Lower leg skin (tissue), 4 donors: ENCODE measurements around the gene TYW1B. TPM values are rescaled to one million over a fixed set of nuclear protein-coding genes. Genes with fewer than 3 reads are reported as not detected.
A peak's percentile ranks its signal among the peaks of the same experiment; 100 is the strongest.
"Not testable (repeated sequence)": the region's sequence is repeated elsewhere in the genome, so short reads cannot be mapped to it uniquely, and the experiment has no call there.

Experiments used
- DNase-seq, 2 donors: peaks; one replicate each; pipeline ENCODE4 v3.0.0-alpha.2; 2019; ENCODE audit warnings: low spot score in 2 of 2
- H3K4me3 ChIP-seq: fragments of 200-600 bp; sonication (generic); 2 replicates; pipeline ENCODE4 v1.5.1; 2017; ENCODE audit warnings: mild to moderate bottlenecking, low read depth; ENCODE audit not compliant: poor library complexity, severe bottlenecking
- POLR2A ChIP-seq, 2 donors: fragments of 450-650 bp; IDR thresholded peaks; one replicate each; pipeline ENCODE4 v1.6.1; 2016 to 2017; ENCODE audit warnings: antibody characterized with exemption in 2 of 2, mild to moderate bottlenecking in 1 of 2, moderate library complexity in 1 of 2
- WGBS, 2 donors: methylation state at CpG; one replicate each; pipeline ENCODE4 v1.1.5; 2018; 5-methylcytosine and 5-hydroxymethylcytosine counted together
- intact Hi-C: fragments of 100-400 bp; cut with DNase I; formaldehyde crosslinking; loops from one replicate; pipeline ENCODE4 v1.15.0; 2023; ENCODE audit warnings: low total_unique reads
- total RNA-seq, 4 donors: library from RNA; depleted of rRNA; stranded (reverse); fragments of >200 nt; gene quantifications; one replicate each; pipeline ENCODE4 v1.1.0, GENCODE V29; 2016
- TF ChIP-seq, protein P1 (sequence below), 3 donors: fragments of 450-650 bp; IDR thresholded peaks; one replicate each; pipeline ENCODE4 v1.5.1; 2016; ENCODE audit warnings: antibody characterized with exemption in 3 of 3, mild to moderate bottlenecking in 3 of 3, moderate library complexity in 2 of 3

Gene TYW1B
- total RNA-seq, 4 donors from 2014 or later: 3.7 to 5.3 (median 4.1) TPM

DNA sequence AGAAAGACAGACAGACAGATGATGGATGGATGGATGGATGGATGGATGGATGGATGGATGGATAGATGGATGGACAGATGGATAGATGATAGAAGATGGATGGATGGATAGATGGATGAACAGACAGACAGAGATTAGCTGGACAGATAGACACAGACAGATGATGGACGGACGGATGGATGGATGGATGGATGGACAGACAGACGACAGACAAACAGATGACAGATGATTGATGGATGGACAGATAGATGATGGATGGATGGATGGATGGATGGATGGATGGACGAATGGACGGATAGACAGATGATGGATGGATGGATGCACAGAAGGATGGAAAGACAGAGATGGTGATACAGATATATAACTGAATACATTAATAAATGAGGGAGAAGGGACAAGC is 224.9 kb downstream of the TYW1B start:
- intact Hi-C loops: no loop called here
- TF ChIP-seq, protein P1, sequence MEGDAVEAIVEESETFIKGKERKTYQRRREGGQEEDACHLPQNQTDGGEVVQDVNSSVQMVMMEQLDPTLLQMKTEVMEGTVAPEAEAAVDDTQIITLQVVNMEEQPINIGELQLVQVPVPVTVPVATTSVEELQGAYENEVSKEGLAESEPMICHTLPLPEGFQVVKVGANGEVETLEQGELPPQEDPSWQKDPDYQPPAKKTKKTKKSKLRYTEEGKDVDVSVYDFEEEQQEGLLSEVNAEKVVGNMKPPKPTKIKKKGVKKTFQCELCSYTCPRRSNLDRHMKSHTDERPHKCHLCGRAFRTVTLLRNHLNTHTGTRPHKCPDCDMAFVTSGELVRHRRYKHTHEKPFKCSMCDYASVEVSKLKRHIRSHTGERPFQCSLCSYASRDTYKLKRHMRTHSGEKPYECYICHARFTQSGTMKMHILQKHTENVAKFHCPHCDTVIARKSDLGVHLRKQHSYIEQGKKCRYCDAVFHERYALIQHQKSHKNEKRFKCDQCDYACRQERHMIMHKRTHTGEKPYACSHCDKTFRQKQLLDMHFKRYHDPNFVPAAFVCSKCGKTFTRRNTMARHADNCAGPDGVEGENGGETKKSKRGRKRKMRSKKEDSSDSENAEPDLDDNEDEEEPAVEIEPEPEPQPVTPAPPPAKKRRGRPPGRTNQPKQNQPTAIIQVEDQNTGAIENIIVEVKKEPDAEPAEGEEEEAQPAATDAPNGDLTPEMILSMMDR (IDR thresholded peaks at IDR 0.05): no peak
- TF ChIP-seq POLR2A (IDR thresholded peaks at IDR 0.05): no peak
- no peak overlapping the region for H3K4me3 ChIP-seq
- no peak for DNase-seq
- WGBS, 2 donors: 94 to 95% methylated on average over 5 of the region's 5 CpGs

DNA sequence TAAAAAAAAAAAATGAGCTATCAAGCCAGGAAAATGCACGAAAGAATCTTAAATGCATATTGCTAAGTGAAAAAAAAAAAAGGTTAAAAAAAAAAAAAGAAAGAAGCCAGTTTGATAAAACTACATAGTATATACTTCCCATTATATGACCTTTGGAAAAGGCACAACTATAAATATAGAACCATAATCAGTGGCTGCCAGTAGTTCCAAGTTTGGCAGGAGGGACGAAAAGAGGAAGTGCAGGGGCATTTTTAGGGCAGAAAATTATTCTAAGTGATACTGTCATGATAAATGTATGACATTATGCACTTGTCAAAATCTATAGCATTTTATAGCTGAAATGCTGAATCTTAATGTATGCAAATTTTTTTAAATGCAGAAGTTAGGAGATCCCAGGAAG is 226.3 kb downstream of the TYW1B start:
- intact Hi-C loops, DNase-seq, H3K4me3 ChIP-seq: not testable (repeated sequence)
- WGBS, 2 donors: 68 to 73% methylated on average over 2 of the region's 2 CpGs

DNA sequence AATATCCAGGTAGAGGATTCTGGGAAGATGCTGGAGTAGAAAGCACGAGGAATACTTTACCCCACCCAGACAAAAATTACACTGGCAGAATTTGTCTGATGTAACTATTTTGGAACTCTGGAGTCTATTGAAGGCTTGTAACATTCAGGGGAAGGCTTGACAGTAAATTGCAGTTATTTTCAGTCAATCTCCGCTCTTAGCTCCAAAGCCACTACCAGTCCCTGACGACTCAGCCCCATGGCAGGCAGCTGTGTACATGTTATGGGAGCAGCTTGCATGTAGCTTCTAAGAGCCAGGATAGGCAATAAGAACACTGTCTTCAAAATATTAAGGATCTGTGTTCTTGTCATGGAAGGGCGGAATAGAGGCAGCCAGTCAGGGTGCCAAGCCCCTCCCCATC is 238.0 kb downstream of the TYW1B start:
- 86 to 98% methylated on average over 4 of the region's 4 CpGs for WGBS, 2 donors
- intact Hi-C loops: not testable (repeated sequence)

DNA sequence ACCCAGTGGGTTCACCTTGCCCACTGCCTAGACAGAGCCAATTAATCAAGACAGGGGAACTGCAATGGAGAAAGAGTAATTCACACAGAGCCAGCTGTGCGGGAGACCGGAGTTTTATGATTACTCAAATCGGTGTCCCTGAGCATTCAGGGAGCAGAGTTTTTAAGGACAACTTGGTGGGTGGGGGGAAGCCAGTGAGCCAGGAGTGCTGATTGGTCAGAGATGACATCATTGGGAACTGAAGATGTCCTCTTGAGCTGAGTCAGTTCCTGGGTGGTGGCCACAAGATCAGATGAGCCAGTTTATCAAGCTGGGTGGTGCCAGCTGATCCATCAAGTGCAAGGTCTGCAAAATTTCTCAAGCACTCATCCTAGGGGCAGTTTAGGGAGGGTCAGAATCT is 240.7 kb downstream of the TYW1B start:
- intact Hi-C loops, H3K4me3 ChIP-seq, DNase-seq: not testable (repeated sequence)
- WGBS, 2 donors: 87 to 98% methylated on average over 3 of the region's 3 CpGs

More for the DNA sequence above, 238.0 kb downstream of the TYW1B start:
- not testable (repeated sequence) for DNase-seq, H3K4me3 ChIP-seq

DNA sequence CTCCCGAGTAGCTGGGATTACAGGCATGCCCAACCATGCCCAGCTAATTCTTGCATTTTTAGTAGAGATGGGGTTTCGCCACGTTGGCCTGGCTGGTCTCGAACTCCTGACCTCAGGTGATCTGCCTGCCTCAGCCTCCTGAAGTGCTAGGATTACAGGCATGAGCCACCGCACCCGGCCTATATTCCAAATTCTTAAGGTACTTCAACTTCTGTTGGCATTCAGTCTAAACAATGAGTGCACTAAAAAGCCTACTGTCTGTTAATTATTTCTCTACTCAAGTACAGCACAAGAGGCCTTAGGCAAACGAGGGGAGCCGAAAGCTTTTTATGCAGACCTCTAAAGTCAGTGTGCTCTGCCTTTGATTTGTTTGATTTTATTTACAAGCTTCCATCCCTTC is 243.4 kb downstream of the TYW1B start:
- intact Hi-C loops, DNase-seq, H3K4me3 ChIP-seq: not testable (repeated sequence)
- WGBS, 2 donors: 94 to 97% methylated on average over 8 of the region's 8 CpGs

- 76 to 77% methylated on average over 3 of the region's 3 CpGs for WGBS, 2 donors
- intact Hi-C loops, DNase-seq, H3K4me3 ChIP-seq: not testable (repeated sequence)
Observed at GRCh38 chr7:72583620-72584361, 244.2 kb downstream of the TYW1B start.

DNA sequence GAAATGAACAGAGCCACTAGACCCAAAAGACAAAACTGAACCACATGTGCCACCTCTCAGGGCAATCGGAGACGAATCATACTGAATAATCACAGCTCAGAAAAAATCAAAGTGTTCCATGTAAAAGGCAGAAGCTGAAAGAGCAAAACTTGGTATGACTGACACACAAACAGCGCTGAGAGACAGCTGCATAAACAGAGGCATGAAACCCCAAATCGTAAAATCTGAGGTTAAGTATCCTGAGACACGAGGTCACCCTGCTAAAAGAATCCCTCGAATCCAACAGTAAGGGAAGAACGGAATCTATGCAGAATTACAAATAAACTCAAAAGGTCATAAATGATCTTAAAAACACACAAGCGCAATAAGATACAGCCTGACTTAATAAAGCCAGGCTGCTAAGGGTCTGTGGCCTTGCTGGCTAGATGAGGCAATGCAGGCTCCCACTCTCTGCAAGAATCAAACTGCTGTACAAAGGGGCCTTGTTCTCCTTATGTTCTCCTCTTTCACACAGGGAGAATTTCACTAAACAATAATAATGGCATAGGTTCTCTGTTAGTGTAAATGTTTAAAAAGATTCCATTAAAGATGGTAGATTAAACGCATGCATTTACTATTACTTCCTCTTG is 247.7 kb downstream of the TYW1B start:
- intact Hi-C loops, DNase-seq, H3K4me3 ChIP-seq: not testable (repeated sequence)
- WGBS, 2 donors: 80 to 86% methylated on average over 9 of the region's 9 CpGs

- intact Hi-C loops: no loop called here
- no peak for DNase-seq
- no peak for TF ChIP-seq POLR2A (IDR thresholded peaks at IDR 0.05)
- TF ChIP-seq, protein P1 (IDR thresholded peaks at IDR 0.05): no peak
- WGBS, 2 donors: 93 to 95% methylated on average over 2 of the region's 2 CpGs
- H3K4me3 ChIP-seq: no peak overlapping the region
Observed at GRCh38 chr7:72577107-72577506, 250.9 kb downstream of the TYW1B start.

DNA sequence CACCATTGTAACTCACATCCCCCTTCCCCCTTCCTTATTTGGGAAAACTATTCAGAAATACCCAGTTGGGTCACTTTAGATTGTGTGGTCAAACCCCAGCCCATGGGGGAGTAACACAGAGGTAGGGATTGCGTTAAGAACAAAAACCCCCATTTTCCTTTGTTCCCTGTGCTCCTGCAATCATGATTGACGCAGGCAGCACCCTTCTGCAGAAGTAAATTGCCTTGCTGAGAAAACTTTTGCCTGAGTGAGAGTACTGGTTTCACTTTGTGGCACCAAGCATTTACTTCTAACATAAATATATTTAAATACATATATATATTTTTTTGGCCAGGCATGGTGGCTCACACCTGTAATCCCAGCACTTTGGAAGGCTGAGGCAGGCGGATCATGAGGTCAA is 266.0 kb downstream of the TYW1B start:
- DNase-seq, intact Hi-C loops, H3K4me3 ChIP-seq: not testable (repeated sequence)
- 87 to 92% methylated on average over 3 of the region's 3 CpGs for WGBS, 2 donors

GRCh38 chr7:72559546-72559945 is 268.5 kb downstream of the TYW1B start:
- DNase-seq: not testable (repeated sequence)

DNA sequence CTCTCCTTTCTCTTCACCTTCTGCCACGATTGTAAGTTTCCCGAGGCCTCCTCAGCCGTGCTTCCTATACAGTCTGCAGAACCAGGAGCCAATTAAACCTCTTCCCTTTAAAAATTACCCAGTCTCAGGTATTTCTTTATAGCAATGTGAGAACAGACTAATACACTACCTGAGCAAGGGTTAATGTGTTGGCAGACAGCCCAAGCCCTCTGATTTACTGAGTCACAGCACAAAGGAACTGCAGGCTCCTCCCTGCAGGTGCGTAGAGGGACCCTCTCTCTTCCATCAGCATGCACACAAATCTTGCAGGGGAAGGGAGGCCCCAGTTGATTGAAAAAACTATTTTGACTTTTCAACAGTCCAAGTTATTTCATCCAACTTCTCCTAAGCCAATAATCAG is 271.3 kb downstream of the TYW1B start:
- WGBS, 2 donors: 40 to 46% methylated on average over 4 of the region's 4 CpGs
- intact Hi-C loops, DNase-seq: not testable (repeated sequence)

More at GRCh38 chr7:72559546-72559945, 268.5 kb downstream of the TYW1B start:
- H3K4me3 ChIP-seq, intact Hi-C loops: not testable (repeated sequence)
- WGBS, 2 donors: 73 to 98% methylated on average over 3 to 4 of the region's 4 CpGs

GRCh38 chr7:72555238-72555637 is 272.8 kb downstream of the TYW1B start:
- H3K4me3 ChIP-seq, DNase-seq, intact Hi-C loops: not testable (repeated sequence)
- 88 to 93% methylated on average over 6 of the region's 6 CpGs for WGBS, 2 donors

More for the DNA sequence above, 271.3 kb downstream of the TYW1B start:
- H3K4me3 ChIP-seq: not testable (repeated sequence)

GRCh38 chr7:72554401-72554800 is 273.6 kb downstream of the TYW1B start:
- WGBS, 2 donors: 70 to 71% methylated on average over 5 of the region's 5 CpGs
- DNase-seq: peak in 1 of 2 donors; percentile 37
- H3K4me3 ChIP-seq, intact Hi-C loops: not testable (repeated sequence)
